GM23248 (cell line): ENCODE data around the gene CYP1A1.

ENCODE experiments used
- EZH2 ChIP-seq: fragments of 200-600 bp; sonication (generic); IDR thresholded peaks from 2 replicates; pipeline ENCODE4 v1.6.1; 2018; ENCODE audit warnings: antibody characterized with exemption, mild to moderate bottlenecking; ENCODE audit not compliant: insufficient read depth, poor library complexity, severe bottlenecking
- EZH2phosphoT487 ChIP-seq: fragments of 200-600 bp; sonication (generic); IDR thresholded peaks from 2 replicates; pipeline ENCODE4 v1.6.1; 2018; ENCODE audit warnings: antibody characterized with exemption, moderate library complexity, mild to moderate bottlenecking, low read depth; ENCODE audit not compliant: insufficient read depth

DNA sequence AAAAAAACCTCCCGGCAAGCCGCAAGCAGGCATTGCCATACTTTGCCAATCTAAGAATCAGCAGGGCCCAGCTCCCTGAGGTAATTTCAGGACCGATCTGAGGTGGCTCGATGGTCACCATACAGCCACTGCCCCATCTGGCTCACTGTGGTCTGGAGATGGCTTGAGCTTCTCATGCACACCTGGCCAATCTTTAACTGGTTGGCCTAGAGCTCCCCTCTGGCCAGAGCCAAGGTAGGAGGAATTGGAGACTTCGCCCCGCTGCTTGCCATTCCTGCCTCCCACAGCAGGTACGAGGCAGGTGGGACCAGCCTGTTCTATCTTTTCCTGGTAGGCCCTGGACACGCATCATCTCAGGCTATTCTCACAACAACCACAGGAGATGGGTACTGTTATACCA, 33.4 kb upstream of the CYP1A1 start:
- TF ChIP-seq EZH2 (no peak), EZH2phosphoT487 (no peak)
